Liver (tissue), 9 donors: Measurements from ENCODE around the gene LPO. TPM values are rescaled to one million over a fixed set of nuclear protein-coding genes. Genes with fewer than 3 reads are reported as not detected.
A peak's percentile ranks its signal among the peaks of the same experiment; 100 is the strongest.

ENCODE experiments used
- DNase-seq: peaks from one replicate; pipeline ENCODE4 v3.0.0-alpha.2; 2017; ENCODE audit warnings: low spot score
- H3K27ac ChIP-seq, 2 donors: one replicate each; pipeline ENCODE4 v1.7.0; 2013; ENCODE audit warnings: inconsistent platforms in 2 of 2, low read length in 2 of 2, control low read depth in 1 of 2, low read depth in 1 of 2, mild to moderate bottlenecking in 1 of 2
- H3K27me3 ChIP-seq, 4 donors: one replicate each; pipeline versions ENCODE4 v1.6.1 to v1.7.0; 2013; ENCODE audit warnings: low read length in 3 of 4, inconsistent platforms in 1 of 4, mild to moderate bottlenecking in 1 of 4, moderate library complexity in 1 of 4; ENCODE audit not compliant: control insufficient read depth in 4 of 4, insufficient read depth in 4 of 4
- H3K36me3 ChIP-seq, 4 donors: one replicate each; pipeline versions ENCODE4 v1.6.1 to v1.7.0; 2013; ENCODE audit warnings: low read length in 3 of 4, mild to moderate bottlenecking in 3 of 4, low read depth in 1 of 4, moderate library complexity in 1 of 4; ENCODE audit not compliant: control insufficient read depth in 4 of 4, insufficient read depth in 3 of 4
- H3K4me1 ChIP-seq, 4 donors: one replicate each; pipeline versions ENCODE4 v1.6.1 to v1.7.0; 2013; ENCODE audit warnings: low read length in 3 of 4, mild to moderate bottlenecking in 3 of 4, moderate library complexity in 1 of 4; ENCODE audit not compliant: control insufficient read depth in 4 of 4, insufficient read depth in 4 of 4
- H3K4me3 ChIP-seq, 3 donors: one replicate each; pipeline versions ENCODE4 v1.6.1 to v1.7.0; 2013; ENCODE audit warnings: low read length in 3 of 3, control low read depth in 1 of 3, low read depth in 1 of 3, mild to moderate bottlenecking in 1 of 3
- H3K9ac ChIP-seq, 2 donors: one replicate each; pipeline ENCODE4 v1.7.0; 2013; ENCODE audit warnings: low read length in 2 of 2, mild to moderate bottlenecking in 2 of 2, moderate library complexity in 2 of 2, control low read depth in 1 of 2, low read depth in 1 of 2
- H3K9me3 ChIP-seq, 4 donors: one replicate each; pipeline versions ENCODE4 v1.6.1 to v1.7.0; 2013; ENCODE audit warnings: low read length in 3 of 4; ENCODE audit not compliant: control insufficient read depth in 4 of 4
- ATF3 ChIP-seq: IDR thresholded peaks from 2 replicates; pipeline ENCODE4 v1.6.1; 2016; ENCODE audit warnings: antibody characterized with exemption
- CTCF ChIP-seq: fragments of 150-350 bp; IDR thresholded peaks from 2 replicates; pipeline ENCODE4 v1.5.1; 2017; ENCODE audit warnings: improper control_type of control experiment, low read depth, low read length; ENCODE audit not compliant: missing input control
- EGR1 ChIP-seq, 2 donors: IDR thresholded peaks; 2 replicates each; pipeline ENCODE4 v1.6.1; 2016 to 2018; ENCODE audit warnings: antibody characterized with exemption in 2 of 2, low read depth in 2 of 2
- FOXA1 ChIP-seq: IDR thresholded peaks from 2 replicates; pipeline ENCODE4 v1.6.1; 2016; ENCODE audit warnings: antibody characterized with exemption
- FOXA2 ChIP-seq: IDR thresholded peaks from 2 replicates; pipeline ENCODE4 v1.6.1; 2016; ENCODE audit warnings: antibody characterized with exemption
- GABPA ChIP-seq, 2 donors: IDR thresholded peaks in 1 of 2; conservative IDR thresholded peaks in 1 of 2; 2 replicates each; pipeline ENCODE4 v1.6.1; 2016; ENCODE audit warnings: antibody characterized with exemption in 2 of 2, mild to moderate bottlenecking in 1 of 2, moderate library complexity in 1 of 2
- HNF4A ChIP-seq, 2 donors: conservative IDR thresholded peaks; 2 replicates each; pipeline ENCODE4 v1.6.1; 2016; ENCODE audit warnings: antibody characterized with exemption in 2 of 2, mild to moderate bottlenecking in 2 of 2
- HNF4G ChIP-seq: IDR thresholded peaks from 2 replicates; pipeline ENCODE4 v1.6.1; 2016; ENCODE audit warnings: antibody characterized with exemption
- JUND ChIP-seq, 2 donors: IDR thresholded peaks; 2 replicates each; pipeline ENCODE4 v1.6.1; 2016; ENCODE audit warnings: antibody characterized with exemption in 2 of 2
- MAX ChIP-seq: IDR thresholded peaks from 2 replicates; pipeline ENCODE4 v1.6.1; 2016; ENCODE audit warnings: antibody characterized with exemption
- NR2F2 ChIP-seq: IDR thresholded peaks from 2 replicates; pipeline ENCODE4 v1.6.1; 2016; ENCODE audit warnings: antibody characterized with exemption
- RAD21 ChIP-seq, 2 donors: IDR thresholded peaks; 2 replicates each; pipeline ENCODE4 v1.6.1; 2016; ENCODE audit warnings: antibody characterized with exemption in 2 of 2, mild to moderate bottlenecking in 2 of 2
- REST ChIP-seq: IDR thresholded peaks from 2 replicates; pipeline ENCODE4 v1.6.1; 2016; ENCODE audit warnings: antibody characterized with exemption, mild to moderate bottlenecking
- RXRA ChIP-seq, 2 donors: IDR thresholded peaks; 2 replicates each; pipeline ENCODE4 v1.6.1; 2017 to 2018; ENCODE audit warnings: antibody characterized with exemption in 2 of 2, mild to moderate bottlenecking in 1 of 2
- SP1 ChIP-seq: IDR thresholded peaks from 2 replicates; pipeline ENCODE4 v1.6.1; 2018; ENCODE audit warnings: antibody characterized with exemption, mild to moderate bottlenecking
- TAF1 ChIP-seq: conservative IDR thresholded peaks from 2 replicates; pipeline ENCODE4 v1.6.1; 2016; ENCODE audit warnings: antibody characterized with exemption, mild to moderate bottlenecking
- YY1 ChIP-seq: IDR thresholded peaks from 2 replicates; pipeline ENCODE4 v1.6.1; 2016; ENCODE audit warnings: antibody characterized with exemption, mild to moderate bottlenecking
- ZBTB33 ChIP-seq: IDR thresholded peaks from 2 replicates; pipeline ENCODE4 v1.6.1; 2016; ENCODE audit warnings: antibody characterized with exemption
- WGBS: extraction: QIAGEN DNeasy Blood & Tissue Kit; methylation state at CpG from one replicate; pipeline ENCODE4 v1.1.7; 2013; 5-methylcytosine and 5-hydroxymethylcytosine counted together
- polyA plus RNA-seq, 2 donors: library from polyadenylated mRNA; stranded (reverse) in 1 of 2; unstranded in 1 of 2; fragments of 200-250 nt in 1 of 2; fragments of >200 nt in 1 of 2; fragmentation: Nextera tagmentation in 1 of 2; extraction: Ambion mirVana in 1 of 2; gene quantifications; one replicate each; pipeline versions ENCODE4 v1.2.1 to v1.2.3, GENCODE V29; 2013 to 2015
- total RNA-seq, 2 donors: library from RNA; depleted of rRNA; stranded (reverse); fragments of >200 nt; gene quantifications; one replicate each; pipeline ENCODE4 v1.2.3, GENCODE V29; 2014
- donor health status: healthy.
- donor health status: healthy.
- donor health status: healthy.
- donor health status: healthy.
- donor health status: healthy.

Gene LPO
- total and polyA plus RNA-seq, 4 donors = not detected

- DNase-seq = peak; percentile 6
- no peak overlapping the region for H3K4me3 ChIP-seq
- H3K27me3 ChIP-seq = no peaks in the 10 kb centered on the region
- H3K27ac ChIP-seq = no peak overlapping the region
- TF ChIP-seq RXRA (IDR thresholded peaks at IDR 0.05) (no peak), EGR1 (IDR thresholded peaks at IDR 0.05; ENCODE audit: low read depth in 2 of 2) (no peak), RAD21 (IDR thresholded peaks at IDR 0.05) (no peak), MAX (no peak), ZBTB33 (no peak), TAF1 (no peak), JUND (IDR thresholded peaks at IDR 0.05) (no peak), YY1 (no peak), CTCF (no peak), GABPA (IDR thresholded peaks at IDR 0.05 in 1 of 2, conservative IDR thresholded peaks at IDR 0.05 in 1 of 2) (no peak), FOXA1 (no peak), NR2F2 (no peak), HNF4A (conservative IDR thresholded peaks at IDR 0.05) (no peak), FOXA2 (no peak)
- H3K4me1 ChIP-seq = no peaks in the 10 kb centered on the region
- H3K36me3 ChIP-seq = no peaks in the 10 kb centered on the region
- WGBS = 90% methylated on average over 7 of the region's 7 CpGs
- H3K9me3 ChIP-seq = no peaks in the 10 kb centered on the region
- no peak overlapping the region for H3K9ac ChIP-seq
Observed at GRCh38 chr17:58313815-58314705, 75.7 kb downstream of the LPO start.

- Histone ChIP-seq H3K4me1 (no peaks in the 10 kb centered on the region), H3K4me3 (no peak overlapping the region), H3K27me3 (no peaks in the 10 kb centered on the region), H3K9me3 (no peaks in the 10 kb centered on the region), H3K9ac (no peak overlapping the region), H3K36me3 (no peaks in the 10 kb centered on the region), H3K27ac (no peak overlapping the region)
- peak; percentile 8 for DNase-seq
- WGBS = 95% methylated on average over 6 of the region's 6 CpGs
- TF ChIP-seq HNF4G (no peak), HNF4A (conservative IDR thresholded peaks at IDR 0.05) (no peak), RAD21 (IDR thresholded peaks at IDR 0.05) (no peak), EGR1 (IDR thresholded peaks at IDR 0.05; ENCODE audit: low read depth in 2 of 2) (no peak), REST (no peak), NR2F2 (no peak), SP1 (no peak), RXRA (IDR thresholded peaks at IDR 0.05) (no peak), ATF3 (no peak), TAF1 (no peak), GABPA (IDR thresholded peaks at IDR 0.05 in 1 of 2, conservative IDR thresholded peaks at IDR 0.05 in 1 of 2) (no peak), JUND (IDR thresholded peaks at IDR 0.05) (no peak), CTCF (no peak), ZBTB33 (no peak), MAX (no peak), FOXA2 (no peak), YY1 (no peak)
Observed at GRCh38 chr17:58314706-58315015, 76.3 kb downstream of the LPO start.
